22Rv1 (cell line): ENCODE measurements around the gene XXYLT1.

Experiments
- ZFX ChIP-seq: fragments of 450-650 bp; IDR thresholded peaks from 2 replicates; pipeline ENCODE4 v1.6.1; 2017; ENCODE audit warnings: antibody characterized with exemption, borderline replicate concordance
- TF ChIP-seq, protein P1 (sequence below): fragments of 450-650 bp; IDR thresholded peaks from 2 replicates; pipeline ENCODE4 v1.5.1; 2017; ENCODE audit warnings: mild to moderate bottlenecking

DNA sequence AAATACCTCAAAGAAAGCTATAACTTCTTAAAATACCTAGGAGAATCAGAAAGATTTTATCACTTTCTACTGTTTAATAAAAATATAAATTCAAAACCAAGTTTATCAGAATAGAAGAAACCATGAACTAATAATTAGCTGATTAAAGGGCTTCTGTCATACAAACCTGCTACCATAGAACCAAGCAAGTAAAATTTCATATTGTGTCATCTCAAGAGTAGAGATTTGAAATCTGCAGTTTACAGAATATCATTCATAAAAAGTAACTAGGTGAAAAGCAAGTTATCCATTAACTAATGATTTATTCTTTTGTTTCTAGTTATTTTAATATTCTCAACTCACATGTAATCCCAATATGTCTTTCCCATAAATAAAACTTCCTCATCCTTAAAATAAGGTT is 36.8 kb upstream of the XXYLT1 start:
- TF ChIP-seq, protein P1, sequence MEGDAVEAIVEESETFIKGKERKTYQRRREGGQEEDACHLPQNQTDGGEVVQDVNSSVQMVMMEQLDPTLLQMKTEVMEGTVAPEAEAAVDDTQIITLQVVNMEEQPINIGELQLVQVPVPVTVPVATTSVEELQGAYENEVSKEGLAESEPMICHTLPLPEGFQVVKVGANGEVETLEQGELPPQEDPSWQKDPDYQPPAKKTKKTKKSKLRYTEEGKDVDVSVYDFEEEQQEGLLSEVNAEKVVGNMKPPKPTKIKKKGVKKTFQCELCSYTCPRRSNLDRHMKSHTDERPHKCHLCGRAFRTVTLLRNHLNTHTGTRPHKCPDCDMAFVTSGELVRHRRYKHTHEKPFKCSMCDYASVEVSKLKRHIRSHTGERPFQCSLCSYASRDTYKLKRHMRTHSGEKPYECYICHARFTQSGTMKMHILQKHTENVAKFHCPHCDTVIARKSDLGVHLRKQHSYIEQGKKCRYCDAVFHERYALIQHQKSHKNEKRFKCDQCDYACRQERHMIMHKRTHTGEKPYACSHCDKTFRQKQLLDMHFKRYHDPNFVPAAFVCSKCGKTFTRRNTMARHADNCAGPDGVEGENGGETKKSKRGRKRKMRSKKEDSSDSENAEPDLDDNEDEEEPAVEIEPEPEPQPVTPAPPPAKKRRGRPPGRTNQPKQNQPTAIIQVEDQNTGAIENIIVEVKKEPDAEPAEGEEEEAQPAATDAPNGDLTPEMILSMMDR: no peak
- TF ChIP-seq ZFX: no peak
